Keratinocyte (primary cell): Measurements from ENCODE around the gene GUCY2C. TPM values are rescaled to one million over a fixed set of nuclear protein-coding genes. Genes with fewer than 3 reads are reported as not detected.

Experiments
- DNase-seq: peaks from one replicate; pipeline ENCODE4 v3.0.0-alpha.2; 2011; ENCODE audit warnings: low read depth, missing footprints, low spot score
- FAIRE-seq: peaks from 2 replicates; lab custom pipeline; 2011; peaks lifted over from hg19 to GRCh38; lab: Jason Lieb, UNC
- H2AFZ ChIP-seq: 2 replicates; pipeline ENCODE4 v1.6.0; 2012; ENCODE audit warnings: low read length, control low read depth, inconsistent platforms; ENCODE audit not compliant: control insufficient read depth
- H3K27ac ChIP-seq: 2 replicates; pipeline ENCODE4 v1.5.1; 2011; ENCODE audit warnings: low read length; ENCODE audit not compliant: control insufficient read depth, insufficient read depth
- H3K27me3 ChIP-seq: 3 replicates; pipeline ENCODE4 v1.6.0; 2011; ENCODE audit warnings: low read length; ENCODE audit not compliant: control insufficient read depth, insufficient read depth; ENCODE audit errors: extremely low read depth
- H3K36me3 ChIP-seq, 2 experiments: 2 replicates in 1 of 2; 3 replicates in 1 of 2; pipeline ENCODE4 v1.5.1; 2011; ENCODE audit warnings: low read length in 2 of 2, mild to moderate bottlenecking in 1 of 2; ENCODE audit not compliant: control insufficient read depth in 2 of 2, insufficient read depth in 2 of 2; ENCODE audit errors: extremely low read depth in 1 of 2
- H3K4me1 ChIP-seq: 3 replicates; pipeline ENCODE4 v1.5.1; 2011; ENCODE audit warnings: low read length; ENCODE audit not compliant: control insufficient read depth, insufficient read depth; ENCODE audit errors: extremely low read depth
- H3K4me2 ChIP-seq: 3 replicates; pipeline ENCODE4 v1.6.0; 2011; ENCODE audit warnings: low read depth, low read length; ENCODE audit not compliant: control insufficient read depth, insufficient read depth; ENCODE audit errors: extremely low read depth
- H3K4me3 ChIP-seq, 3 experiments: fragments of 200-600 bp in 1 of 3; sonication (generic) in 1 of 3; 2 replicates in 2 of 3; 3 replicates in 1 of 3; pipeline ENCODE4 v1.5.1; 2011 to 2016; ENCODE audit warnings: low read length in 3 of 3, mild to moderate bottlenecking in 3 of 3, control low read depth in 2 of 3, inconsistent platforms in 1 of 3, low read depth in 1 of 3, mixed read lengths in 1 of 3, mixed run types in 1 of 3, moderate library complexity in 1 of 3; ENCODE audit not compliant: control insufficient read depth in 2 of 3, insufficient read depth in 2 of 3; ENCODE audit errors: extremely low read depth in 1 of 3
- H3K79me2 ChIP-seq: 2 replicates; pipeline ENCODE4 v1.6.0; 2012; ENCODE audit warnings: low read length; ENCODE audit not compliant: control insufficient read depth, insufficient read depth
- H3K9ac ChIP-seq: 3 replicates; pipeline ENCODE4 v1.6.0; 2011; ENCODE audit warnings: low read length; ENCODE audit not compliant: control insufficient read depth, insufficient read depth; ENCODE audit errors: extremely low read depth
- H3K9me1 ChIP-seq: 3 replicates; pipeline ENCODE4 v1.6.0; 2011; ENCODE audit warnings: low read length; ENCODE audit not compliant: control insufficient read depth, insufficient read depth; ENCODE audit errors: extremely low read depth
- H3K9me3 ChIP-seq: 2 replicates; pipeline ENCODE4 v1.5.1; 2012; ENCODE audit warnings: low read depth, low read length; ENCODE audit not compliant: control insufficient read depth
- H4K20me1 ChIP-seq: 3 replicates; pipeline ENCODE4 v1.6.0; 2011; ENCODE audit warnings: low read length; ENCODE audit not compliant: control insufficient read depth, insufficient read depth; ENCODE audit errors: extremely low read depth
- CTCF ChIP-seq, 3 experiments: IDR thresholded peaks in 1 of 3; conservative IDR thresholded peaks in 1 of 3; optimal IDR thresholded peaks in 1 of 3; 2 replicates in 2 of 3; 3 replicates in 1 of 3; pipeline versions ENCODE3 to v1.5.1; 2011; ENCODE audit warnings: low read length in 3 of 3, mild to moderate bottlenecking in 3 of 3, moderate library complexity in 2 of 3, control low read depth in 1 of 3, inconsistent platforms in 1 of 3; ENCODE audit not compliant: insufficient read depth in 2 of 3; ENCODE audit errors: extremely low read depth in 1 of 3
- EZH2 ChIP-seq: IDR thresholded peaks from one replicate; pipeline ENCODE4 v1.6.1; 2012; ENCODE audit warnings: inconsistent platforms, mild to moderate bottlenecking, low read length, moderate library complexity
- dilution Hi-C: fragments of 300-500 bp; cut with MboI; formaldehyde crosslinking; loops from one replicate; pipeline ENCODE4 v1.7.0; 2020; ENCODE audit warnings: low sequenced_read_pairs; ENCODE audit not compliant: extremely low pct_ligation_motif_present
- polyA plus RNA-seq, 5 experiments: library from polyadenylated mRNA; depleted of rRNA in 3 of 5; stranded (reverse) in 3 of 5; stranded (forward) in 1 of 5; unstranded in 1 of 5; fragments of >200 nt; gene quantifications; 1 replicate in 1 of 5; 2 replicates in 3 of 5; 3 replicates in 1 of 5; pipeline versions ENCODE4 v1.2.1 to v1.2.3, GENCODE V29; 2011 to 2012; ENCODE audit warnings: missing spikeins in 2 of 5, low read depth in 1 of 5, low replicate concordance in 1 of 5

GUCY2C gene
- polyA plus RNA-seq, 1 donor (not counting 4 experiments of a cell fraction or from before 2014, with no cell fraction given) = 0.03 TPM

DNA sequence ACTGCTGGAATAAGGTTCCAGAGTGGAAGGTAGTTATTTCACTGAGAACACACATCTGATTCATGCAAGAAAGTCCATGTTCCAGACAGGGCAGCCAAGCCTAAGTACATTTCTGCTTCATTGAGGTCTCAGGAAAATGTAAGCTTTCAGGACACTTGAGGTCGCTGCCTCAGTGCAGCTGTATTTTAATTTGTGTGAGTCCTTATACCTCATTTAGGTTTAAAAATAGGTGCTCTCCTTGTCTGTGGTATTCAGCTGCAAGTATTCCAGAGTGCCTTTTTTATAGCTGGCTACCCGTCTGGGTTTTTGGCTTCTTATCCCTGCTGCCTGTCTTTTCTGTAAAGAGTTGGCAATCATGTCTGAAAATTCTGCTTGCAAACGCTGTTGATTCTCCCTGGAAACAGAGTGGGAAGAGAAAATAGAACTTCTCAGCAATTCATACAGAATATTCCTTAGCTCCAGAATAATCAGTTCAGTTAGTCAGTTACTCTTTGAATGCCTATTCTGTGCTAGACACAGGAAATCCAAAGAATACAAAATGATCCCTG lies 83.4 kb downstream of the GUCY2C start:
- H3K4me1 ChIP-seq = peaks cover 9% of the 10 kb centered on the region
- no peaks in the 10 kb centered on the region for H4K20me1 ChIP-seq
- no peaks in the 10 kb centered on the region for H3K36me3 ChIP-seq
- FAIRE-seq = no peak
- dilution Hi-C loops = no loop called here
- TF ChIP-seq EZH2 = no peak
- TF ChIP-seq CTCF (optimal IDR thresholded peaks at IDR 0.05 in 1 of 3, IDR thresholded peaks at IDR 0.05 in 1 of 3, conservative IDR thresholded peaks at IDR 0.05 in 1 of 3; ENCODE audit: extremely low read depth in 1 of 3, insufficient read depth in 2 of 3, low read length in 3 of 3) = no peak
- H3K4me3 ChIP-seq = no peak overlapping the region
- no peaks in the 10 kb centered on the region for H3K9me3 ChIP-seq
- H3K79me2 ChIP-seq = no peaks in the 10 kb centered on the region
- H3K4me2 ChIP-seq = no peak overlapping the region
- H3K9me1 ChIP-seq = no peaks in the 10 kb centered on the region
- DNase-seq = no peak
- no peak overlapping the region for H3K9ac ChIP-seq
- no peak overlapping the region for H2AFZ ChIP-seq
- no peaks in the 10 kb centered on the region for H3K27me3 ChIP-seq
- H3K27ac ChIP-seq = no peak overlapping the region

DNA sequence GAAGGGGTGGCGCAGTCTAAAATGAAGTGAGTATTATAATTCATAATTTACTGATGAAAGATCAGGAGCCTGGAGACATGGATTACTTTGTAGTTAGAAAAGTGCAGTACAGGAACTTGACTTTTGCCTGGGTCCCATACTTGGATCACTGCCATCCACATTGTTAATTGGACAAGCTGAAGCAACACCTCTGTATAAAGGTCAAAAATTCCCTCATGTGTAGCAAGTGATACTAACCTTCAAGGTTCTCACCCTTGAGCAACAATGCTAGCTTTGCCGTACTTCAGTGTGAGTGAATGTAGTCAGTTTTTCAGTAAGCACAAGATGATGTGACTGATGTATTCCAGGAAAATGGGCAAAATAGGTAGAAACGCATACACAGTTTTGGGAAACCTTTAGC lies 84.1 kb downstream of the GUCY2C start:
- Histone ChIP-seq H3K27me3 (no peaks in the 10 kb centered on the region), H3K4me2 (no peak overlapping the region), H3K9me1 (no peaks in the 10 kb centered on the region), H3K36me3 (no peaks in the 10 kb centered on the region), H2AFZ (no peak overlapping the region), H4K20me1 (no peaks in the 10 kb centered on the region), H3K9me3 (no peaks in the 10 kb centered on the region), H3K27ac (no peak overlapping the region), H3K4me1 (peaks cover 9% of the 10 kb centered on the region), H3K9ac (no peak overlapping the region), H3K79me2 (no peaks in the 10 kb centered on the region), H3K4me3 (no peak overlapping the region)
- TF ChIP-seq CTCF (optimal IDR thresholded peaks at IDR 0.05 in 1 of 3, IDR thresholded peaks at IDR 0.05 in 1 of 3, conservative IDR thresholded peaks at IDR 0.05 in 1 of 3; ENCODE audit: extremely low read depth in 1 of 3, insufficient read depth in 2 of 3, low read length in 3 of 3) (no peak), EZH2 (no peak)
- DNase-seq (no peak), FAIRE-seq (no peak)
- dilution Hi-C loops = no loop called here
